ENCODE results near the gene AGMO. TPM values are rescaled to one million over a fixed set of nuclear protein-coding genes. Genes with fewer than 3 reads are reported as not detected.

AGMO gene
- total and polyA plus RNA-seq, 2 donors from 2014 or later, result 1.4 to 4.5 TPM

DNA sequence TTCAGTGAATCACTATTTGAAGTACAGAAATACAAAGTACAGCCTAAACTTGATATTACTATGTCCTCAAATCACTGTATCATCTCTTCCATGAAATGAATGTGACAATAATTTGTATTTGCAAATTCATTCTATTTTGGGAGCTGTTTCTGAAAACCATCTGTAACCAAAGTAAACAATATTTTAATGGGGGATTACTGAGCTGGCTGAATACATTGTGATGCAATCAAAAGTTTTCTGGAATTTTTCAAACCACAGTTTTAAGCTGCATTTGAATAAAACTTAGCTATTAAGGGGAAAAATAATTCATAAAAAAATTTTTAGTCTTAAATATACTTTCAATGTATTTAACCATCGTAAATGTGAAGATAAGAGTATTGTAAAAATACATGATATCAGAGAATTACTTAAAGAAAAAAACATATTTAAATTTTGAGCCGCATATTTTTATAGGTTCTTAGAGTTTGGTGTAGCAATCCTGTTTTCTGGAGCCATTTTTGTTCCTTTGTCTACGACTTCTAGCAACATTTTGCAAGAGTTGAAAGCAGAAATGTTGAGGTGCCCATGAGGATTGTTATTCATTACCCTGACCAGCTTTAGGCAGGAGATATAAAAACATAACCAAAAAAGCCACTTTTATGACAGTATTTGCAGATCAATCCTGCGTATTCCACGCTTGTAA is 45.9 kb upstream of the AGMO start:
- H3K4me3 ChIP-seq (ENCODE audit: low read length in 3 of 3), result no peak overlapping the region
- no peaks in the 10 kb centered on the region for H3K27me3 ChIP-seq (ENCODE audit: control insufficient read depth, insufficient read depth, low read length)
- no peaks in the 10 kb centered on the region for H3K9me3 ChIP-seq (ENCODE audit: control insufficient read depth in 2 of 3, insufficient read depth in 1 of 3, low read length in 3 of 3)
- intact Hi-C loops (cut with DNase I), result no loop called here
- H3K36me3 ChIP-seq (ENCODE audit: control insufficient read depth in 2 of 3, insufficient read depth in 3 of 3, low read length in 3 of 3), result no peaks in the 10 kb centered on the region
- no peak overlapping the region for H3K9ac ChIP-seq (ENCODE audit: low read length in 3 of 3)
- no peak for DNase-seq
- TF ChIP-seq, protein P1, sequence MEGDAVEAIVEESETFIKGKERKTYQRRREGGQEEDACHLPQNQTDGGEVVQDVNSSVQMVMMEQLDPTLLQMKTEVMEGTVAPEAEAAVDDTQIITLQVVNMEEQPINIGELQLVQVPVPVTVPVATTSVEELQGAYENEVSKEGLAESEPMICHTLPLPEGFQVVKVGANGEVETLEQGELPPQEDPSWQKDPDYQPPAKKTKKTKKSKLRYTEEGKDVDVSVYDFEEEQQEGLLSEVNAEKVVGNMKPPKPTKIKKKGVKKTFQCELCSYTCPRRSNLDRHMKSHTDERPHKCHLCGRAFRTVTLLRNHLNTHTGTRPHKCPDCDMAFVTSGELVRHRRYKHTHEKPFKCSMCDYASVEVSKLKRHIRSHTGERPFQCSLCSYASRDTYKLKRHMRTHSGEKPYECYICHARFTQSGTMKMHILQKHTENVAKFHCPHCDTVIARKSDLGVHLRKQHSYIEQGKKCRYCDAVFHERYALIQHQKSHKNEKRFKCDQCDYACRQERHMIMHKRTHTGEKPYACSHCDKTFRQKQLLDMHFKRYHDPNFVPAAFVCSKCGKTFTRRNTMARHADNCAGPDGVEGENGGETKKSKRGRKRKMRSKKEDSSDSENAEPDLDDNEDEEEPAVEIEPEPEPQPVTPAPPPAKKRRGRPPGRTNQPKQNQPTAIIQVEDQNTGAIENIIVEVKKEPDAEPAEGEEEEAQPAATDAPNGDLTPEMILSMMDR (IDR thresholded peaks at IDR 0.05; ENCODE audit: borderline replicate concordance, extremely low read depth, insufficient read depth), result no peak
- no peak for FAIRE-seq
- no peaks in the 10 kb centered on the region for H3K4me1 ChIP-seq (ENCODE audit: control insufficient read depth in 2 of 3, insufficient read depth in 2 of 3, low read depth in 1 of 3, low read length in 3 of 3)
- H3K27ac ChIP-seq (ENCODE audit: low read depth in 2 of 2, low read length in 2 of 2), result no peak overlapping the region

DNA sequence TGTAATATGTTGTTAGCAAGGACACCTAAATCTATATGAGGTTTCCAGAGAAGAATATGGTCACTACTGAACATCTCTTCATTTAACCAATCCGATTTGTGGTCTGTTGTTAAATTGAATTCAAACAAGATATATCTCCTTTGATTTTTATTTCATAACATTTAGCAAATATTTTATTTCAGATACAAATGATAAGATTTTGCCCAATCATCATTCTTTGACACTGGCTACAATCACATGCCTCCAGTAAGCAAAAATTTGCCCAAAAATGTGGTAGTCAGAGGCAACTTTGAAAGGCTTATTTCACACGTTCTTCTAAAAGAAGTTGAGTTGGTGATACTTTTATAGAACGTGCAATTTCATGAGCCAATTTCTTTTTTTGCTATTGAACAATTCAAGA is 44.7 kb upstream of the AGMO start:
- Histone ChIP-seq H3K9me3 (ENCODE audit: control insufficient read depth in 2 of 3, insufficient read depth in 1 of 3, low read length in 3 of 3) (no peaks in the 10 kb centered on the region), H3K4me3 (ENCODE audit: low read length in 3 of 3) (no peak overlapping the region), H3K9ac (ENCODE audit: low read length in 3 of 3) (no peak overlapping the region), H3K27me3 (ENCODE audit: control insufficient read depth, insufficient read depth, low read length) (no peaks in the 10 kb centered on the region), H3K27ac (ENCODE audit: low read depth in 2 of 2, low read length in 2 of 2) (no peak overlapping the region), H3K36me3 (ENCODE audit: control insufficient read depth in 2 of 3, insufficient read depth in 3 of 3, low read length in 3 of 3) (no peaks in the 10 kb centered on the region), H3K4me1 (ENCODE audit: control insufficient read depth in 2 of 3, insufficient read depth in 2 of 3, low read depth in 1 of 3, low read length in 3 of 3) (no peaks in the 10 kb centered on the region)
- intact Hi-C loops (cut with DNase I), result no loop called here
- FAIRE-seq, result no peak
- no peak for DNase-seq
- TF ChIP-seq, protein P1 (IDR thresholded peaks at IDR 0.05; ENCODE audit: borderline replicate concordance, extremely low read depth, insufficient read depth), result no peak

DNA sequence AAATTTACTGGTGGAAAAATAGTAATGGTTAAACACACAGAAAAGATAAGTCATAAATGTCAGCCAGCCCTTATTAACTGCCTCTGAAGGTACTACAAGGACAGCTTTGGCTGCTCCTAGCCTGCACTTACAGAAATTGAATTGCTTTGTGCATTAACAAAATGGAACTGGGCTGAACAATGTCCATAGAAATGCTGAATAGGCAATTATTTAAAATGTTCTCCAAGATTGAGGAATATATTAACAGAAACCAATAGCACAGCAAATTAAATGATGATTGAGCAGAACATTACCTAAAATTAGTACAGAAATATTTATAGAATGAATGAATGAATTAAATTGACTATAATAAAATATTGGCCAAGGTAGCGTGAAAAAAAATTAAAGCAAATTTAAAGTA is 42.4 kb upstream of the AGMO start:
- TF ChIP-seq, protein P1 (IDR thresholded peaks at IDR 0.05; ENCODE audit: borderline replicate concordance, extremely low read depth, insufficient read depth), result no peak
- no peak for DNase-seq
- FAIRE-seq, result no peak
- intact Hi-C loops (cut with DNase I), result no loop called here
- Histone ChIP-seq H3K36me3 (ENCODE audit: control insufficient read depth in 2 of 3, insufficient read depth in 3 of 3, low read length in 3 of 3) (no peaks in the 10 kb centered on the region), H3K9me3 (ENCODE audit: control insufficient read depth in 2 of 3, insufficient read depth in 1 of 3, low read length in 3 of 3) (no peaks in the 10 kb centered on the region), H3K27ac (ENCODE audit: low read depth in 2 of 2, low read length in 2 of 2) (no peak overlapping the region), H3K4me3 (ENCODE audit: low read length in 3 of 3) (no peak overlapping the region), H3K27me3 (ENCODE audit: control insufficient read depth, insufficient read depth, low read length) (no peaks in the 10 kb centered on the region), H3K4me1 (ENCODE audit: control insufficient read depth in 2 of 3, insufficient read depth in 2 of 3, low read depth in 1 of 3, low read length in 3 of 3) (no peaks in the 10 kb centered on the region), H3K9ac (ENCODE audit: low read length in 3 of 3) (no peak overlapping the region)

DNA sequence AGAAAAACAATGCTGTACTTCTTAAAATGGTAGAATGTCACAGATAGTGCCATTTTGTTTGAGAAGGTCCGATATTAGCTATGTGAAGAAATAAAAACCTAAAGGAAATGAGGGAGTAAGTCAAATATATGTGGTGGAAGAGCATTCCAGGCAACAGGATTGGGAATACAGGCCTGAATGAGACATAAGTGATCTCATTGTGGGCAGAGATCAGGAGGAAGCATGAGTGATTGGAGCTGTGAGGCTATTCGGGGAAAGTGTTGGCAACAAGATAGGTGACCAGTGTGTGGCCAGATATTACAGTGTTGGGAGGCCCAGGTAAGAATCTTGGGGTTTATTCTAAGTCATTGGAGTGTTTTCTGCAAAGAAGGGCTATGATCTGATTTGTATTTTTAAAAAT is 41.3 kb upstream of the AGMO start:
- FAIRE-seq (no peak), DNase-seq (no peak)
- no peaks in the 10 kb centered on the region for H3K27me3 ChIP-seq (ENCODE audit: control insufficient read depth, insufficient read depth, low read length)
- H3K4me1 ChIP-seq (ENCODE audit: control insufficient read depth in 2 of 3, insufficient read depth in 2 of 3, low read depth in 1 of 3, low read length in 3 of 3), result no peaks in the 10 kb centered on the region
- H3K9me3 ChIP-seq (ENCODE audit: control insufficient read depth in 2 of 3, insufficient read depth in 1 of 3, low read length in 3 of 3), result no peaks in the 10 kb centered on the region
- H3K27ac ChIP-seq (ENCODE audit: low read depth in 2 of 2, low read length in 2 of 2), result no peak overlapping the region
- H3K4me3 ChIP-seq (ENCODE audit: low read length in 3 of 3), result no peak overlapping the region
- no peak overlapping the region for H3K9ac ChIP-seq (ENCODE audit: low read length in 3 of 3)
- no peaks in the 10 kb centered on the region for H3K36me3 ChIP-seq (ENCODE audit: control insufficient read depth in 2 of 3, insufficient read depth in 3 of 3, low read length in 3 of 3)
- intact Hi-C loops (cut with DNase I), result no loop called here
- TF ChIP-seq, protein P1 (IDR thresholded peaks at IDR 0.05; ENCODE audit: borderline replicate concordance, extremely low read depth, insufficient read depth), result no peak

Measured in kidney (tissue), 14 donors.